ENCODE data around the gene STAT3. TPM values are rescaled to one million over a fixed set of nuclear protein-coding genes. Genes with fewer than 3 reads are reported as not detected.

Gene STAT3
- total and polyA plus RNA-seq, 9 of the 15 experiments (the other 6 are each of a cell fraction or from before 2014, with no cell fraction given), result 90.0 to 179 (median 114) TPM

- TF ChIP-seq SIX5 (IDR thresholded peaks at IDR 0.05; ENCODE audit: borderline replicate concordance in 1 of 2, insufficient read depth in 1 of 2, low read depth in 1 of 2, low read length in 2 of 2), result no peak
- TF ChIP-seq ZNF639 (CRISPR knock-in tag; conservative IDR thresholded peaks at IDR 0.05 in 1 of 2, IDR thresholded peaks at IDR 0.05 in 1 of 2), result peak in 1 of 2 experiments; percentile 22; a peak in 2 of 4 replicates
- peak; percentile 27 for TF ChIP-seq E2F8 (IDR thresholded peaks at IDR 0.05; ENCODE audit: low read depth, partially characterized antibody)
- no peak for TF ChIP-seq SIRT6 (IDR thresholded peaks at IDR 0.05; ENCODE audit: low read depth, low read length)
- TF ChIP-seq HNRNPH1 (optimal IDR thresholded peaks at IDR 0.05; ENCODE audit: low read depth, low read length), result no peak
- TF ChIP-seq RUNX1 (IDR thresholded peaks at IDR 0.05; ENCODE audit: low read depth), result peak; percentile 76; the same call in 1 of the 2 replicates
- TF ChIP-seq SMARCE1 (IDR thresholded peaks at IDR 0.05), result peak; percentile 86
- TF ChIP-seq ZNF354B (CRISPR knock-in tag; IDR thresholded peaks at IDR 0.05), result no peak; the same call in 1 of the 2 replicates
- no peak for TF ChIP-seq NR1H2 (CRISPR knock-in tag; IDR thresholded peaks at IDR 0.05)
- TF ChIP-seq FUS (optimal IDR thresholded peaks at IDR 0.05; ENCODE audit: low read depth, low read length), result peak; percentile 95
- peak; percentile 76; the same call in 1 of the 2 replicates for TF ChIP-seq HIVEP1 (CRISPR knock-in tag; IDR thresholded peaks at IDR 0.05)
- TF ChIP-seq RBFOX2 (IDR thresholded peaks at IDR 0.05; ENCODE audit: low read depth, low read length), result peak; percentile 95
- no peak for TF ChIP-seq XRCC3 (IDR thresholded peaks at IDR 0.05)
- peak; percentile 96 for TF ChIP-seq CXXC5 (CRISPR knock-in tag; IDR thresholded peaks at IDR 0.05)
- peak; percentile 72 for TF ChIP-seq USF2 (CRISPR knock-in tag; IDR thresholded peaks at IDR 0.05)
- TF ChIP-seq ZNF449 (CRISPR knock-in tag; IDR thresholded peaks at IDR 0.05), result no peak
- no peak for TF ChIP-seq NFYB (IDR thresholded peaks at IDR 0.05; ENCODE audit: extremely low read depth, insufficient read length)
- TF ChIP-seq SRSF3 (IDR thresholded peaks at IDR 0.05; ENCODE audit: insufficient read depth, low read length), result no peak
- peak; percentile 28; the same call in 1 of the 2 replicates for TF ChIP-seq ZNF274 (IDR thresholded peaks at IDR 0.05; ENCODE audit: borderline replicate concordance, low read depth, low read length)
- TF ChIP-seq MBD2 (IDR thresholded peaks at IDR 0.05; ENCODE audit: borderline replicate concordance, low read depth), result peak; percentile 87; the same call in 1 of the 2 replicates
- TF ChIP-seq GTF2E2 (tag; IDR thresholded peaks at IDR 0.05), result 0 out of 2 replicates have a peak, but pooled peaks have one; percentile 8
These were observed 75.7 kb downstream of the STAT3 start (continued) for GRCh38 chr17:42312285-42313130.
